Measurements from ENCODE around the gene MED6. TPM values are rescaled to one million over a fixed set of nuclear protein-coding genes. Genes with fewer than 3 reads are reported as not detected.

Gene MED6
- total RNA-seq, 1 experiment from 2014 or later = 46.3 TPM

DNA sequence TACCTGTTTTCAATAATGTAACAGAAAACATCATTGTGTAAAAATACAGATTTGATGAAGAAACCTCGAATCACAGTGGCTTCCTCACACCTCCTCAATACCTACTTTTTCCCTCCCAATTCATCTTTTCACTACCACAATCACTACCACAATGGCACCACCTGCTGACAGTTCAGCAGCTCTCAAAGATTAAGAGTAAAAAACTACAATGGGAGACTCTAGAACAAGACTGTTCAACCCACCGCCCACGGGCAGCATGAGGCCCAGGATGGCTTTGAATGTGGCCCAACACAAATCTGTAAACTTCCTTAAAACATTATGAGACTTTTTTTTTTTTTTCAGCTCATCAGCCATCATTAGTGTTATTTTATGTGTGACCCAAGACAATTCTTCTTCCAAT, 15.2 kb downstream of the MED6 start (continued):
- no peak for TF ChIP-seq RORB (CRISPR knock-in tag; IDR thresholded peaks at IDR 0.05)
- TF ChIP-seq, protein P1, sequence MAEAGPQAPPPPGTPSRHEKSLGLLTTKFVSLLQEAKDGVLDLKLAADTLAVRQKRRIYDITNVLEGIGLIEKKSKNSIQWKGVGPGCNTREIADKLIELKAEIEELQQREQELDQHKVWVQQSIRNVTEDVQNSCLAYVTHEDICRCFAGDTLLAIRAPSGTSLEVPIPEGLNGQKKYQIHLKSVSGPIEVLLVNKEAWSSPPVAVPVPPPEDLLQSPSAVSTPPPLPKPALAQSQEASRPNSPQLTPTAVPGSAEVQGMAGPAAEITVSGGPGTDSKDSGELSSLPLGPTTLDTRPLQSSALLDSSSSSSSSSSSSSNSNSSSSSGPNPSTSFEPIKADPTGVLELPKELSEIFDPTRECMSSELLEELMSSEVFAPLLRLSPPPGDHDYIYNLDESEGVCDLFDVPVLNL (CRISPR knock-in tag; IDR thresholded peaks at IDR 0.05; ENCODE audit: borderline replicate concordance, low read depth) = no peak
- TF ChIP-seq SMAD3 (CRISPR knock-in tag; IDR thresholded peaks at IDR 0.05; ENCODE audit: borderline replicate concordance) = no peak
- TF ChIP-seq GRHL2 (CRISPR knock-in tag; IDR thresholded peaks at IDR 0.05; ENCODE audit: insufficient replicate concordance, severe bottlenecking) = no peak
- TF ChIP-seq, protein P2, sequence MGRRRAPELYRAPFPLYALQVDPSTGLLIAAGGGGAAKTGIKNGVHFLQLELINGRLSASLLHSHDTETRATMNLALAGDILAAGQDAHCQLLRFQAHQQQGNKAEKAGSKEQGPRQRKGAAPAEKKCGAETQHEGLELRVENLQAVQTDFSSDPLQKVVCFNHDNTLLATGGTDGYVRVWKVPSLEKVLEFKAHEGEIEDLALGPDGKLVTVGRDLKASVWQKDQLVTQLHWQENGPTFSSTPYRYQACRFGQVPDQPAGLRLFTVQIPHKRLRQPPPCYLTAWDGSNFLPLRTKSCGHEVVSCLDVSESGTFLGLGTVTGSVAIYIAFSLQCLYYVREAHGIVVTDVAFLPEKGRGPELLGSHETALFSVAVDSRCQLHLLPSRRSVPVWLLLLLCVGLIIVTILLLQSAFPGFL (CRISPR knock-in tag; IDR thresholded peaks at IDR 0.05; ENCODE audit: borderline replicate concordance) = no peak
- no peak for TF ChIP-seq OVOL2 (CRISPR knock-in tag; IDR thresholded peaks at IDR 0.05; ENCODE audit: borderline replicate concordance)
- TF ChIP-seq, protein P3, sequence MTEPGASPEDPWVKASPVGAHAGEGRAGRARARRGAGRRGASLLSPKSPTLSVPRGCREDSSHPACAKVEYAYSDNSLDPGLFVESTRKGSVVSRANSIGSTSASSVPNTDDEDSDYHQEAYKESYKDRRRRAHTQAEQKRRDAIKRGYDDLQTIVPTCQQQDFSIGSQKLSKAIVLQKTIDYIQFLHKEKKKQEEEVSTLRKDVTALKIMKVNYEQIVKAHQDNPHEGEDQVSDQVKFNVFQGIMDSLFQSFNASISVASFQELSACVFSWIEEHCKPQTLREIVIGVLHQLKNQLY (CRISPR knock-in tag; IDR thresholded peaks at IDR 0.05) = no peak

DNA sequence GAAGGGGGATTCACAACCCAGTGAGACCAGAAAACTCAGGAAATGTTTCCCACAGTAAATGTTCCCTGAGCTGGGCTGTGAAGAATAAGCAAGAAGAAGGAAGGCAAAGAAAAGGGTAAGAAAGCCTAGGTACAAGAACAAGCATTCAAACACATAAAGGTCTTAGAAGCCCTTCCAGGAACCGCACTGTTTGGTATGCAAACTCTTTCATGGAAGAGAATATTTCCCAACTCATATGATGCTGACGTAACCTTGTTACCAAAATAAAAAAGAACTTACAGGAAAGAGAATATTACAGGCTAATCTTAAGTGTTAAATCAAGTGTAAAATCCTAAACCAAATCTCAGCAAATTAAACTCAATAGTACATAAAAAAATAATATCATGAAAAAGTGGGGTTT, 23.6 kb downstream of the MED6 start:
- Mint-ChIP-seq H3K36me3 (peaks cover 36% of the 10 kb centered on the region), H3K27me3 (ENCODE audit: low read depth) (no peaks in the 10 kb centered on the region), H3K4me3 (no peak overlapping the region), H3K9me3 (peaks cover 12% of the 10 kb centered on the region), H3K27ac (no peak overlapping the region), H3K4me1 (no peaks in the 10 kb centered on the region)
- ATAC-seq (no peak), DNase-seq (ENCODE audit: low spot score) (no peak)
- TF ChIP-seq, protein P4, sequence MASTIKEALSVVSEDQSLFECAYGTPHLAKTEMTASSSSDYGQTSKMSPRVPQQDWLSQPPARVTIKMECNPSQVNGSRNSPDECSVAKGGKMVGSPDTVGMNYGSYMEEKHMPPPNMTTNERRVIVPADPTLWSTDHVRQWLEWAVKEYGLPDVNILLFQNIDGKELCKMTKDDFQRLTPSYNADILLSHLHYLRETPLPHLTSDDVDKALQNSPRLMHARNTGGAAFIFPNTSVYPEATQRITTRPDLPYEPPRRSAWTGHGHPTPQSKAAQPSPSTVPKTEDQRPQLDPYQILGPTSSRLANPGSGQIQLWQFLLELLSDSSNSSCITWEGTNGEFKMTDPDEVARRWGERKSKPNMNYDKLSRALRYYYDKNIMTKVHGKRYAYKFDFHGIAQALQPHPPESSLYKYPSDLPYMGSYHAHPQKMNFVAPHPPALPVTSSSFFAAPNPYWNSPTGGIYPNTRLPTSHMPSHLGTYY (CRISPR knock-in tag; IDR thresholded peaks at IDR 0.05) = no peak
- TF ChIP-seq, protein P5, sequence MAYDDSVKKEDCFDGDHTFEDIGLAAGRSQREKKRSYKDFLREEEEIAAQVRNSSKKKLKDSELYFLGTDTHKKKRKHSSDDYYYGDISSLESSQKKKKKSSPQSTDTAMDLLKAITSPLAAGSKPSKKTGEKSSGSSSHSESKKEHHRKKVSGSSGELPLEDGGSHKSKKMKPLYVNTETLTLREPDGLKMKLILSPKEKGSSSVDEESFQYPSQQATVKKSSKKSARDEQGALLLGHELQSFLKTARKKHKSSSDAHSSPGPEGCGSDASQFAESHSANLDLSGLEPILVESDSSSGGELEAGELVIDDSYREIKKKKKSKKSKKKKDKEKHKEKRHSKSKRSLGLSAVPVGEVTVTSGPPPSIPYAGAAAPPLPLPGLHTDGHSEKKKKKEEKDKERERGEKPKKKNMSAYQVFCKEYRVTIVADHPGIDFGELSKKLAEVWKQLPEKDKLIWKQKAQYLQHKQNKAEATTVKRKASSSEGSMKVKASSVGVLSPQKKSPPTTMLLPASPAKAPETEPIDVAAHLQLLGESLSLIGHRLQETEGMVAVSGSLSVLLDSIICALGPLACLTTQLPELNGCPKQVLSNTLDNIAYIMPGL (CRISPR knock-in tag; IDR thresholded peaks at IDR 0.05) = no peak
- TF ChIP-seq, protein P6, sequence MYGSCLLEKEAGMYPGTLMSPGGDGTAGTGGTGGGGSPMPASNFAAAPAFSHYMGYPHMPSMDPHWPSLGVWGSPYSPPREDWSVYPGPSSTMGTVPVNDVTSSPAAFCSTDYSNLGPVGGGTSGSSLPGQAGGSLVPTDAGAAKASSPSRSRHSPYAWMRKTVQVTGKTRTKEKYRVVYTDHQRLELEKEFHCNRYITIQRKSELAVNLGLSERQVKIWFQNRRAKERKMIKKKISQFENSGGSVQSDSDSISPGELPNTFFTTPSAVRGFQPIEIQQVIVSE (CRISPR knock-in tag; IDR thresholded peaks at IDR 0.05; ENCODE audit: borderline replicate concordance) = no peak
- TF ChIP-seq CBFB (CRISPR knock-in tag; IDR thresholded peaks at IDR 0.05; ENCODE audit: low read depth) = no peak
- TF ChIP-seq, protein P7, sequence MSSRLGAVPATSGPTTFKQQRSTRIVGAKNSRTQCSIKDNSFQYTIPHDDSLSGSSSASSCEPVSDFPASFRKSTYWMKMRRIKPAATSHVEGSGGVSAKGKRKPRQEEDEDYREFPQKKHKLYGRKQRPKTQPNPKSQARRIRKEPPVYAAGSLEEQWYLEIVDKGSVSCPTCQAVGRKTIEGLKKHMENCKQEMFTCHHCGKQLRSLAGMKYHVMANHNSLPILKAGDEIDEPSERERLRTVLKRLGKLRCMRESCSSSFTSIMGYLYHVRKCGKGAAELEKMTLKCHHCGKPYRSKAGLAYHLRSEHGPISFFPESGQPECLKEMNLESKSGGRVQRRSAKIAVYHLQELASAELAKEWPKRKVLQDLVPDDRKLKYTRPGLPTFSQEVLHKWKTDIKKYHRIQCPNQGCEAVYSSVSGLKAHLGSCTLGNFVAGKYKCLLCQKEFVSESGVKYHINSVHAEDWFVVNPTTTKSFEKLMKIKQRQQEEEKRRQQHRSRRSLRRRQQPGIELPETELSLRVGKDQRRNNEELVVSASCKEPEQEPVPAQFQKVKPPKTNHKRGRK (CRISPR knock-in tag; IDR thresholded peaks at IDR 0.05; ENCODE audit: borderline replicate concordance) = no peak
- CTCF ChIA-PET = no interaction called here
- POLR2A ChIA-PET = no interaction called here

DNA sequence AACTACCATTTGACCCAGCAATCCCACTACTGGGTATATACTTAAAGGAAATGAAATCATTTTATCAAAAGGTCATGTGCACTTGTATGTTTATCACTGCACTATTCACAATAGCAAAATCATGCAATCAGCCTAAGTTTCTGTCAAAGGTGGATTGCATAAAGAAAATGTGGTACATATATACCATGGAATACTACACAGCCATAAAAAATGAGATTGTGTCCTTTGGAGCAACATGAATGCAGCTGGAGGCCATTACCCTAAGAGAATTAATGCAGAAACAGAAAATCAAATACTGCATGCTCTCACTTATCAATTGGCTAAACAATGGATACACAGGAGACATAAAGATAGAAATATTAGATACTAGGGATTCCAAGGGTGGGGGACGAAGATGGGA, 27.4 kb downstream of the MED6 start:
- Mint-ChIP-seq H3K27me3 (ENCODE audit: low read depth) (no peaks in the 10 kb centered on the region), H3K36me3 (peaks cover 13% of the 10 kb centered on the region), H3K27ac (no peak overlapping the region), H3K4me3 (no peak overlapping the region), H3K9me3 (peaks cover 12% of the 10 kb centered on the region), H3K4me1 (peaks cover 15% of the 10 kb centered on the region)
- ChIA-PET POLR2A (no interaction called here), CTCF (no interaction called here)
- DNase-seq (ENCODE audit: low spot score) (no peak), ATAC-seq (no peak)
- no peak for TF ChIP-seq GRHL2 (CRISPR knock-in tag; IDR thresholded peaks at IDR 0.05; ENCODE audit: insufficient replicate concordance, severe bottlenecking)
- TF ChIP-seq FOXK1 (CRISPR knock-in tag; IDR thresholded peaks at IDR 0.05) = no peak
- TF ChIP-seq, protein P8, sequence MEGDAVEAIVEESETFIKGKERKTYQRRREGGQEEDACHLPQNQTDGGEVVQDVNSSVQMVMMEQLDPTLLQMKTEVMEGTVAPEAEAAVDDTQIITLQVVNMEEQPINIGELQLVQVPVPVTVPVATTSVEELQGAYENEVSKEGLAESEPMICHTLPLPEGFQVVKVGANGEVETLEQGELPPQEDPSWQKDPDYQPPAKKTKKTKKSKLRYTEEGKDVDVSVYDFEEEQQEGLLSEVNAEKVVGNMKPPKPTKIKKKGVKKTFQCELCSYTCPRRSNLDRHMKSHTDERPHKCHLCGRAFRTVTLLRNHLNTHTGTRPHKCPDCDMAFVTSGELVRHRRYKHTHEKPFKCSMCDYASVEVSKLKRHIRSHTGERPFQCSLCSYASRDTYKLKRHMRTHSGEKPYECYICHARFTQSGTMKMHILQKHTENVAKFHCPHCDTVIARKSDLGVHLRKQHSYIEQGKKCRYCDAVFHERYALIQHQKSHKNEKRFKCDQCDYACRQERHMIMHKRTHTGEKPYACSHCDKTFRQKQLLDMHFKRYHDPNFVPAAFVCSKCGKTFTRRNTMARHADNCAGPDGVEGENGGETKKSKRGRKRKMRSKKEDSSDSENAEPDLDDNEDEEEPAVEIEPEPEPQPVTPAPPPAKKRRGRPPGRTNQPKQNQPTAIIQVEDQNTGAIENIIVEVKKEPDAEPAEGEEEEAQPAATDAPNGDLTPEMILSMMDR (IDR thresholded peaks at IDR 0.05) = no peak
- no peak for TF ChIP-seq NR1H2 (CRISPR knock-in tag; IDR thresholded peaks at IDR 0.05)
- TF ChIP-seq JUN (CRISPR knock-in tag; IDR thresholded peaks at IDR 0.05) = no peak
- TF ChIP-seq, protein P9, sequence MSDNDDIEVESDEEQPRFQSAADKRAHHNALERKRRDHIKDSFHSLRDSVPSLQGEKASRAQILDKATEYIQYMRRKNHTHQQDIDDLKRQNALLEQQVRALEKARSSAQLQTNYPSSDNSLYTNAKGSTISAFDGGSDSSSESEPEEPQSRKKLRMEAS (CRISPR knock-in tag; IDR thresholded peaks at IDR 0.05) = no peak
- TF ChIP-seq CREM (CRISPR knock-in tag; IDR thresholded peaks at IDR 0.05) = no peak
- TF ChIP-seq JAZF1 (CRISPR knock-in tag; IDR thresholded peaks at IDR 0.05) = no peak
- TF ChIP-seq, protein P10, sequence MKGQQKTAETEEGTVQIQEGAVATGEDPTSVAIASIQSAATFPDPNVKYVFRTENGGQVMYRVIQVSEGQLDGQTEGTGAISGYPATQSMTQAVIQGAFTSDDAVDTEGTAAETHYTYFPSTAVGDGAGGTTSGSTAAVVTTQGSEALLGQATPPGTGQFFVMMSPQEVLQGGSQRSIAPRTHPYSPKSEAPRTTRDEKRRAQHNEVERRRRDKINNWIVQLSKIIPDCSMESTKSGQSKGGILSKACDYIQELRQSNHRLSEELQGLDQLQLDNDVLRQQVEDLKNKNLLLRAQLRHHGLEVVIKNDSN (CRISPR knock-in tag; IDR thresholded peaks at IDR 0.05) = no peak
- TF ChIP-seq, protein P11, sequence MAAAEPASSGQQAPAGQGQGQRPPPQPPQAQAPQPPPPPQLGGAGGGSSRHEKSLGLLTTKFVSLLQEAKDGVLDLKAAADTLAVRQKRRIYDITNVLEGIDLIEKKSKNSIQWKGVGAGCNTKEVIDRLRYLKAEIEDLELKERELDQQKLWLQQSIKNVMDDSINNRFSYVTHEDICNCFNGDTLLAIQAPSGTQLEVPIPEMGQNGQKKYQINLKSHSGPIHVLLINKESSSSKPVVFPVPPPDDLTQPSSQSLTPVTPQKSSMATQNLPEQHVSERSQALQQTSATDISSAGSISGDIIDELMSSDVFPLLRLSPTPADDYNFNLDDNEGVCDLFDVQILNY (CRISPR knock-in tag; IDR thresholded peaks at IDR 0.05) = no peak

Measured in WTC11 (cell line).